HepG2 (cell line): ENCODE measurements around the gene ZNF385B. TPM values are rescaled to one million over a fixed set of nuclear protein-coding genes. Genes with fewer than 3 reads are reported as not detected.

Experiments
- ATAC-seq: fragments of 200-7000 bp; cut with Tn5 transposase; 3 replicates; pipeline ENCODE4 v1.9.1; 2020; ENCODE audit warnings: mild to moderate bottlenecking, moderate library complexity
- BruUV-seq: library from RNA; stranded (reverse); fragments of 400-500 nt; replicated peaks from 2 replicates; lab custom pipeline; 2021; lab: Mats Ljungman, UMichigan
- CTCF ChIA-PET: fragments of 300-600 bp; formaldehyde crosslinking; extraction: SDS; loops from one replicate; lab custom pipeline; 2021; ENCODE audit warnings: low total read pairs, inconsistent platforms, low intra/inter-chr PET ratio; lab: Yijun Ruan, JAX
- POLR2A ChIA-PET: fragments of 350-600 bp; sonication (Branson Sonifier 250); formaldehyde crosslinking; loops from one replicate; lab custom pipeline; 2020; ENCODE audit warnings: antibody characterized with exemption, inconsistent platforms; lab: Yijun Ruan, JAX
- DNase-seq: peaks from one replicate; pipeline ENCODE4 v3.0.0-alpha.2; 2015; ENCODE audit warnings: low spot score
- FAIRE-seq: peaks from 3 replicates; lab custom pipeline; 2011; peaks lifted over from hg19 to GRCh38; lab: Jason Lieb, UNC
- H2AFZ ChIP-seq: one replicate; pipeline ENCODE4 v1.6.1; 2011; ENCODE audit warnings: low read length, inconsistent platforms
- H3K27ac ChIP-seq: fragments of 300-600 bp; 3 replicates; pipeline ENCODE4 v1.8.0; 2011; ENCODE audit warnings: mixed run types, mild to moderate bottlenecking, mixed read lengths, low read length, inconsistent platforms; ENCODE audit not compliant: insufficient read depth; ENCODE audit errors: extremely low read length
- H3K27me3 ChIP-seq, 2 experiments: fragments of 200-600 bp in 1 of 2; 2 replicates in 1 of 2; 3 replicates in 1 of 2; pipeline versions ENCODE4 v1.6.0 to v1.8.0; 2011; ENCODE audit warnings: low read length in 2 of 2, mild to moderate bottlenecking in 2 of 2, moderate library complexity in 2 of 2, inconsistent platforms in 1 of 2; ENCODE audit not compliant: insufficient read depth in 2 of 2, control insufficient read depth in 1 of 2
- H3K36me3 ChIP-seq, 2 experiments: fragments of 200-600 bp in 1 of 2; replicated peaks in 1 of 2; 2 replicates in 1 of 2; 3 replicates in 1 of 2; pipeline versions ENCODE4 v1.5.1 to v1.8.0; 2011; ENCODE audit warnings: low read length in 2 of 2, inconsistent platforms in 1 of 2; ENCODE audit not compliant: insufficient read depth in 2 of 2, control insufficient read depth in 1 of 2
- H3K4me1 ChIP-seq: 2 replicates; pipeline ENCODE4 v1.5.1; 2012; ENCODE audit warnings: low read length, inconsistent platforms; ENCODE audit not compliant: insufficient read depth
- H3K4me2 ChIP-seq: 2 replicates; pipeline ENCODE4 v1.6.0; 2011; ENCODE audit warnings: low read depth, low read length, inconsistent platforms
- H3K4me3 ChIP-seq, 3 experiments: fragments of 200-600 bp in 1 of 3; sonication (generic), shearing (Covaris generic) in 1 of 3; replicated peaks in 1 of 3; 2 replicates each; pipeline ENCODE4 v1.5.1; 2011 to 2016; ENCODE audit warnings: low read length in 3 of 3, inconsistent platforms in 2 of 3, low read depth in 2 of 3, mild to moderate bottlenecking in 2 of 3, control low read depth in 1 of 3, mixed read lengths in 1 of 3; ENCODE audit not compliant: insufficient read depth in 1 of 3
- H3K79me2 ChIP-seq: one replicate; pipeline ENCODE4 v1.6.1; 2011; ENCODE audit warnings: low read length, inconsistent platforms; ENCODE audit not compliant: insufficient read depth
- H3K9ac ChIP-seq: 2 replicates; pipeline ENCODE4 v1.6.0; 2011; ENCODE audit warnings: mild to moderate bottlenecking, low read depth, low read length, inconsistent platforms; ENCODE audit not compliant: insufficient read depth
- H3K9me3 ChIP-seq: 2 replicates; pipeline ENCODE4 v1.5.1; 2012; ENCODE audit warnings: mild to moderate bottlenecking, low read length
- H4K20me1 ChIP-seq: 2 replicates; pipeline ENCODE4 v1.6.0; 2011; ENCODE audit warnings: inconsistent platforms, mild to moderate bottlenecking, low read length, moderate library complexity; ENCODE audit not compliant: insufficient read depth
- RXRB ChIP-seq: IDR thresholded peaks from 2 replicates; pipeline ENCODE4 v1.6.1; 2016; ENCODE audit warnings: borderline replicate concordance, missing genetic modification reagents, missing compliant biosample characterization
- TEAD2 ChIP-seq: sonication (generic); formaldehyde crosslinking; IDR thresholded peaks from 2 replicates; pipeline ENCODE4 v1.9.0; 2021; ENCODE audit warnings: missing genetic modification reagents
- TIGD3 ChIP-seq: sonication (generic); formaldehyde crosslinking; IDR thresholded peaks from 2 replicates; pipeline ENCODE4 v1.5.1; 2020; ENCODE audit warnings: mild to moderate bottlenecking, missing genetic modification reagents, borderline replicate concordance
- ZNF275 ChIP-seq: sonication (generic); formaldehyde crosslinking; IDR thresholded peaks from 2 replicates; pipeline ENCODE4 v1.8.0; 2022; ENCODE audit warnings: missing genetic modification reagents, mild to moderate bottlenecking, inconsistent platforms, borderline replicate concordance
- ZNF574 ChIP-seq: sonication (generic); formaldehyde crosslinking; IDR thresholded peaks from 2 replicates; pipeline ENCODE4 v1.4.0; 2020; ENCODE audit warnings: missing genetic modification reagents
- WGBS: methylation state at CpG from one replicate; pipeline ENCODE4 v1.1.6; 2017; ENCODE audit warnings: low lambda C conversion rate; 5-methylcytosine and 5-hydroxymethylcytosine counted together
- in situ Hi-C: cut with HindIII; loops from 2 replicates; pipeline ENCODE4 v1.10.0; 2017; ENCODE audit warnings: low pct_unique_long_range_greater_than_20kb; ENCODE audit not compliant: extremely low pct_ligation_motif_present
- intact Hi-C: fragments of 100-400 bp; cut with micrococcal nuclease; formaldehyde crosslinking; loops from one replicate; pipeline ENCODE4 v1.10.0; 2022; ENCODE audit not compliant: unreplicated experiment
- polyA plus RNA-seq, 8 experiments: library from polyadenylated mRNA; depleted of rRNA in 3 of 8; stranded (reverse) in 7 of 8; unstranded in 1 of 8; fragments of >200 nt; fragmentation: Illumina TruSeq in 4 of 8; extraction: Trizol in 4 of 8; gene quantifications; 2 replicates each; pipeline versions ENCODE4 v1.2.1 to v1.2.3, GENCODE V29; 2011 to 2016; ENCODE audit warnings: low read depth in 4 of 8, missing spikeins in 1 of 8, mixed read lengths in 1 of 8; ENCODE audit not compliant: insufficient read depth in 1 of 8
- total RNA-seq, 5 experiments: library from RNA; depleted of rRNA; stranded (reverse); fragments of >200 nt; fragmentation: Illumina TruSeq; extraction: Trizol; gene quantifications; 2 replicates each; pipeline ENCODE4 v1.2.3, GENCODE V29; 2016; ENCODE audit warnings: low read depth in 1 of 5

Gene ZNF385B
- total and polyA plus RNA-seq, 2 of the 13 experiments (the other 11 are each of a cell fraction or from before 2014, with no cell fraction given): 3.3 to 6.7 TPM

GRCh38 chr2:179478771-179479170 lies 382.6 kb downstream of the ZNF385B start:
- no peak for FAIRE-seq
- POLR2A ChIA-PET: no interaction called here

GRCh38 chr2:179470992-179471391 lies 390.4 kb downstream of the ZNF385B start:
- no peaks in the 10 kb centered on the region for H3K79me2 ChIP-seq
- POLR2A ChIA-PET: no interaction called here
- FAIRE-seq: no peak

More at GRCh38 chr2:179478771-179479170, 382.6 kb downstream of the ZNF385B start:
- no TSS peak for BruUV-seq
- no peak overlapping the region for H3K9ac ChIP-seq
- H3K4me2 ChIP-seq: no peak overlapping the region
- no peaks in the 10 kb centered on the region for H3K36me3 ChIP-seq
- no peaks in the 10 kb centered on the region for H3K9me3 ChIP-seq
- no peak overlapping the region for H3K4me3 ChIP-seq
- H3K27me3 ChIP-seq: no peaks in the 10 kb centered on the region
- ATAC-seq (no peak), DNase-seq (no peak)
- H3K79me2 ChIP-seq: no peaks in the 10 kb centered on the region
- no peaks in the 10 kb centered on the region for H3K4me1 ChIP-seq
- CTCF ChIA-PET: no interaction called here
- H3K27ac ChIP-seq: no peak overlapping the region
- intact Hi-C loops: no loop called here
- no peaks in the 10 kb centered on the region for H4K20me1 ChIP-seq
- no peak overlapping the region for H2AFZ ChIP-seq
- in situ Hi-C loops: no loop called here
- TF ChIP-seq TEAD2 (CRISPR knock-in tag): no peak
- TF ChIP-seq, all 625 proteins: peak for 0

More at GRCh38 chr2:179470992-179471391, 390.4 kb downstream of the ZNF385B start:
- Histone ChIP-seq H4K20me1 (no peaks in the 10 kb centered on the region), H3K27ac (no peak overlapping the region), H3K4me3 (no peak overlapping the region), H3K36me3 (no peaks in the 10 kb centered on the region), H2AFZ (no peak overlapping the region), H3K4me1 (no peaks in the 10 kb centered on the region), H3K4me2 (no peak overlapping the region), H3K27me3 (no peaks in the 10 kb centered on the region), H3K9ac (no peak overlapping the region), H3K9me3 (no peaks in the 10 kb centered on the region)
- ATAC-seq: no peak
- CTCF ChIA-PET: no interaction called here
- no peak for TF ChIP-seq ZNF275 (CRISPR knock-in tag)
- TF ChIP-seq RXRB (CRISPR knock-in tag): no peak
- TF ChIP-seq ZNF574: no peak
- no peak for TF ChIP-seq TIGD3 (CRISPR knock-in tag)
- intact Hi-C loops (no loop called here), in situ Hi-C loops (no loop called here)
- 42% methylated on average over 2 of the region's 2 CpGs for WGBS
- BruUV-seq: no TSS peak
- no peak for DNase-seq
